CD4-positive, alpha-beta T cell (primary cell): ENCODE results near the gene ZBED2. TPM values are rescaled to one million over a fixed set of nuclear protein-coding genes. Genes with fewer than 3 reads are reported as not detected.

Experiments
- ATAC-seq: fragments of 200-7000 bp; cut with Tn5 transposase; one replicate; pipeline ENCODE4 v1.10.0; 2022; ENCODE audit warnings: mild to moderate bottlenecking; ENCODE audit not compliant: poor library complexity
- CTCF ChIA-PET: fragments of 350-600 bp; sonication (Branson Sonifier 250); formaldehyde crosslinking; loops from one replicate; lab custom pipeline; 2021; ENCODE audit warnings: antibody characterized with exemption, inconsistent platforms; lab: Charles Lee
- POLR2A ChIA-PET: fragments of 350-600 bp; sonication (Branson Sonifier 250); formaldehyde crosslinking; loops from one replicate; lab custom pipeline; 2021; ENCODE audit warnings: antibody characterized with exemption, inconsistent platforms; lab: Charles Lee
- DNase-seq, 14 experiments: peaks; one replicate each; pipeline ENCODE4 v3.0.0-alpha.2; 2013 to 2020; ENCODE audit warnings: mixed read lengths in 2 of 14
- H3K27ac ChIP-seq, 2 donors: one replicate each; pipeline versions ENCODE4 v1.5.1 to v1.7.0; 2013; ENCODE audit warnings: low read length in 2 of 2, low read depth in 1 of 2, mild to moderate bottlenecking in 1 of 2
- H3K27me3 ChIP-seq, 2 experiments: 1 replicate in 1 of 2; 2 replicates in 1 of 2; pipeline versions ENCODE4 v1.6.1 to v1.7.0; 2013; ENCODE audit warnings: low read length in 2 of 2, control low read depth in 1 of 2, mild to moderate bottlenecking in 1 of 2, moderate library complexity in 1 of 2; ENCODE audit not compliant: insufficient read depth in 2 of 2, control insufficient read depth in 1 of 2
- H3K36me3 ChIP-seq: one replicate; pipeline ENCODE4 v1.6.1; 2013; ENCODE audit warnings: low read length, control low read depth; ENCODE audit not compliant: insufficient read depth
- H3K4me1 ChIP-seq: one replicate; pipeline ENCODE4 v1.6.1; 2013; ENCODE audit warnings: low read length, control low read depth; ENCODE audit not compliant: insufficient read depth
- H3K4me3 ChIP-seq: one replicate; pipeline ENCODE4 v1.5.1; 2013; ENCODE audit warnings: mild to moderate bottlenecking, low read length, moderate library complexity
- H3K9me3 ChIP-seq, 2 experiments: 1 replicate in 1 of 2; 2 replicates in 1 of 2; pipeline versions ENCODE4 v1.6.1 to v1.7.0; 2013; ENCODE audit warnings: low read length in 2 of 2, mild to moderate bottlenecking in 2 of 2, control low read depth in 1 of 2, moderate library complexity in 1 of 2; ENCODE audit not compliant: control insufficient read depth in 1 of 2, insufficient read depth in 1 of 2
- H3K27ac Mint-ChIP-seq: one replicate; pipeline ENCODE4 v1.8.0; 2020; ENCODE audit warnings: mixed read lengths
- H3K27me3 Mint-ChIP-seq: one replicate; pipeline ENCODE4 v1.8.0; 2021; ENCODE audit warnings: mixed read lengths
- H3K36me3 Mint-ChIP-seq: one replicate; pipeline ENCODE4 v1.8.0; 2021; ENCODE audit warnings: low read depth, mixed read lengths
- H3K4me1 Mint-ChIP-seq: one replicate; pipeline ENCODE4 v1.8.0; 2021; ENCODE audit warnings: low read depth, mixed read lengths
- H3K4me3 Mint-ChIP-seq: one replicate; pipeline ENCODE4 v1.8.0; 2020; ENCODE audit warnings: mild to moderate bottlenecking, mixed read lengths
- H3K9me3 Mint-ChIP-seq: one replicate; pipeline ENCODE4 v1.8.0; 2020; ENCODE audit warnings: mixed read lengths
- CTCF ChIP-seq: fragments of 200-600 bp; IDR thresholded peaks from one replicate; pipeline ENCODE4 v1.8.0; 2022; ENCODE audit warnings: antibody characterized with exemption, mild to moderate bottlenecking
- intact Hi-C, 2 experiments: fragments of 100-400 bp; cut with DNase I in 1 of 2; cut with micrococcal nuclease in 1 of 2; formaldehyde crosslinking; loops; one replicate each; pipeline versions ENCODE4 v1.15.1 to v1.9.0; 2023 to 2025; cut with DNase I, micrococcal nuclease
- total RNA-seq, 174 experiments: library from RNA in 2 of 174; stranded (reverse) in 2 of 174; gene quantifications; one replicate each; pipeline ENCODE4 v1.2.3 and lab custom pipeline; 2021 to 2026

Gene ZBED2
- total RNA-seq, 2 experiments from 2014 or later: 0.11 TPM; not detected in 1

GRCh38 chr3:111607240-111607920 is 12.2 kb upstream of the ZBED2 start:
- ChIA-PET POLR2A (no interaction called here), CTCF (interaction anchor here (1.4 to 2.0 kb wide), 2 partner anchors 9 to 68 kb away, joined by 3 to 7 read pairs; no protein-coding TSS in a partner anchor)
- Histone ChIP-seq H3K9me3 (no peaks in the 10 kb centered on the region), H3K4me3 (no peak overlapping the region), H3K27me3 (no peaks in the 10 kb centered on the region), H3K36me3 (peaks cover 54% of the 10 kb centered on the region), H3K4me1 (peaks cover 27% of the 10 kb centered on the region), H3K27ac (no peak overlapping the region)
- H3K27ac Mint-ChIP-seq: peak overlapping the region; percentile 88
- no peak for TF ChIP-seq CTCF
- DNase-seq: no peak
- H3K27me3 Mint-ChIP-seq: no peaks in the 10 kb centered on the region
- H3K4me1 Mint-ChIP-seq: peaks cover 75% of the 10 kb centered on the region
- H3K36me3 Mint-ChIP-seq: peaks cover 83% of the 10 kb centered on the region
- H3K9me3 Mint-ChIP-seq: no peaks in the 10 kb centered on the region
- ATAC-seq: no peak
- H3K4me3 Mint-ChIP-seq: no peak overlapping the region
- intact Hi-C loops: loop anchor here in 1 of 2 experiments (5.0 kb wide), 1 partner anchor 60 kb away; no protein-coding TSS in a partner anchor

- CTCF ChIA-PET: interaction anchor here (4.6 kb wide), 1 partner anchor 11 kb away, joined by 25 read pairs; no protein-coding TSS in a partner anchor
Observed at GRCh38 chr3:111605493-111605892, 10.3 kb upstream of the ZBED2 start.

GRCh38 chr3:111605018-111605417 is 9.9 kb upstream of the ZBED2 start:
- H3K4me3 ChIP-seq: no peak overlapping the region
- H3K4me1 ChIP-seq: peaks cover 12% of the 10 kb centered on the region
- ATAC-seq (no peak), DNase-seq (peak in 1 of 14 experiments; percentile 18)
- Mint-ChIP-seq H3K36me3 (peaks cover 83% of the 10 kb centered on the region), H3K27me3 (no peaks in the 10 kb centered on the region), H3K4me3 (no peak overlapping the region), H3K9me3 (no peaks in the 10 kb centered on the region), H3K4me1 (peaks cover 61% of the 10 kb centered on the region), H3K27ac (peak overlapping the region; percentile 21)
- CTCF ChIA-PET: interaction anchor here (4.6 kb wide), 1 partner anchor 12 kb away, joined by 25 read pairs; no protein-coding TSS in a partner anchor
- no peaks in the 10 kb centered on the region for H3K9me3 ChIP-seq
- peaks cover 68% of the 10 kb centered on the region for H3K36me3 ChIP-seq
- H3K27ac ChIP-seq: no peak overlapping the region
- intact Hi-C loops: loop anchor here in 1 of 2 experiments (5.0 kb wide), 1 partner anchor 58 kb away; no protein-coding TSS in a partner anchor
- TF ChIP-seq CTCF: no peak
- POLR2A ChIA-PET: interaction anchor here (0.7 kb wide), 1 partner anchor 374 kb away, joined by 3 read pairs; the partner anchor contains the start of gene ABHD10
- no peaks in the 10 kb centered on the region for H3K27me3 ChIP-seq

More at GRCh38 chr3:111605493-111605892, 10.3 kb upstream of the ZBED2 start:
- intact Hi-C loops: loop anchor here in 1 of 2 experiments (5.0 kb wide), 1 partner anchor 58 kb away; no protein-coding TSS in a partner anchor
- Mint-ChIP-seq H3K27me3 (no peaks in the 10 kb centered on the region), H3K4me3 (no peak overlapping the region), H3K36me3 (peaks cover 83% of the 10 kb centered on the region), H3K4me1 (peaks cover 61% of the 10 kb centered on the region), H3K9me3 (no peaks in the 10 kb centered on the region), H3K27ac (peak overlapping the region; percentile 21)
- no peaks in the 10 kb centered on the region for H3K9me3 ChIP-seq
- peaks cover 14% of the 10 kb centered on the region for H3K4me1 ChIP-seq
- ATAC-seq (no peak), DNase-seq (no peak)
- peaks cover 63% of the 10 kb centered on the region for H3K36me3 ChIP-seq
- POLR2A ChIA-PET: no interaction called here
- H3K27me3 ChIP-seq: no peaks in the 10 kb centered on the region
- H3K4me3 ChIP-seq: no peak overlapping the region
- TF ChIP-seq CTCF: no peak
- H3K27ac ChIP-seq: no peak overlapping the region
